SKM-1 treated with dmso at 0.1 percent for 144 hours (cell line): ENCODE results near the gene DCUN1D4.

Experiments used
- DNase-seq: peaks from one replicate; lab custom pipeline; 2025; ENCODE audit not compliant: unreplicated experiment; lab: John Stamatoyannopoulos, UW

The DCUN1D4 gene

DNA sequence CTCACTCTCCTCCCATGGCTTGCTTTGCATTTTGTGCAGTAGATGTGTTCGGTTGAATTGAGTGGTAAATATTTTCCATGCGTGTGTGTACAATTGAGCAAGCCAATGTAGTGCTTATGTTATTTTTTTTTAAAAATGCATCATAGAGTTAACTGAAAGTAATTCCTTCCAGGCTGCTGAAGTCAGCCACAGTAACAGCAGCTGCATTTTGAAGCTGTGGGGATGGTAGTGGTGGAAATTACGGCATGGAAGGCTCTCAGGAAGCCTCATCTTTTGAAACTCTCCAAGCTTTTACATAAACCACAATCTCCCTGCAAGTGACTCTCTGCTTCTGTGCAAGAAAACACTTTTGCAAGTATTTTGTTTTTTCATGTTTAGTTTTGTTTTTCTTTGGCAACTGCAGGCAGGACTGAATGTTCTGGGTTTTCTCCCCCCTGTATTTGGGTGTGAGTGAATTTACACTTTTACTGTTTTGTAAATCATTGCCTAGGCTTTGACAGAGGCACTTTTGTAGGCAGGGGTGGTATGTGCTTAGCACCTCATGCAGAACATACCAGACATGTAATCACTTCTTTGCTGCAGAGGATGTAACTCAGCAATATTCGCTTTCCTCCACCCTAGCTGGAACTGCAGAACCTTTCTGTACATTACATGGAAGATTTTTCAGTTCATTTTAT, 121.0 kb downstream of the DCUN1D4 start:
- no peak for DNase-seq

DNA sequence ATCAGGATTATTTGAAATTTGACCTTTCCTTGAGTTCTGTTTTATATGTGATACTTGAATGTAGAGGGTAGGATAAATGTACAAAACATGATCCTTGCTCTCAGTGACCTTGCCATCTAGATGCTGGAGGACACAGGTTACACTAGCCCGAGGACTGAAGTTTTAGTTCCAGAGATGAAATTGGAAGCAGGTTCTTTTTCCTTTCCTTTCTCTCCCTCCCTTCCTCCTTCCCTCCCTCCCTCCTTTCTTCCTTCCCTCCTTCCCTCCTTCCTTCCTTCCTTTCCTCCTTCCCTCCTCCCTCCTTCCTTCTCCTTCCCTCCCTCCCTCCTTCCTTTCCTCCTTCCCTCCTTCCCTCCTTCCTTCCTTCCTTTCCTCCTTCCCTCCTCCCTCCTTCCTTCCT, 122.9 kb downstream of the DCUN1D4 start:
- DNase-seq = no peak
